Trophoblast cell (in vitro differentiated cells and primary cell): ENCODE results near the gene SORCS3.

Experiments
- DNase-seq, 2 donors: peaks; one replicate each; pipeline ENCODE4 v3.0.0-alpha.2; 2016
- H2AFZ ChIP-seq: 2 replicates; pipeline ENCODE4 v1.6.1; 2013; ENCODE audit warnings: low read length, moderate library complexity, mild to moderate bottlenecking; ENCODE audit not compliant: insufficient read depth, poor library complexity
- H2AK5ac ChIP-seq: 2 replicates; pipeline ENCODE4 v1.6.1; 2013; ENCODE audit warnings: mild to moderate bottlenecking, low read length
- H2BK120ac ChIP-seq: 2 replicates; pipeline ENCODE4 v1.6.1; 2013; ENCODE audit warnings: low read length, mild to moderate bottlenecking, moderate library complexity; ENCODE audit not compliant: insufficient read depth, poor library complexity
- H2BK12ac ChIP-seq: 2 replicates; pipeline ENCODE4 v1.6.1; 2013; ENCODE audit warnings: mild to moderate bottlenecking, low read length, moderate library complexity
- H2BK5ac ChIP-seq: 2 replicates; pipeline ENCODE4 v1.6.1; 2013; ENCODE audit warnings: low read length, low read depth, moderate library complexity, mild to moderate bottlenecking; ENCODE audit not compliant: poor library complexity
- H3K14ac ChIP-seq: 2 replicates; pipeline ENCODE4 v1.6.1; 2013; ENCODE audit warnings: mild to moderate bottlenecking, low read length
- H3K18ac ChIP-seq: 2 replicates; pipeline ENCODE4 v1.6.1; 2013; ENCODE audit warnings: mild to moderate bottlenecking, low read length
- H3K23ac ChIP-seq: 2 replicates; pipeline ENCODE4 v1.6.1; 2013; ENCODE audit warnings: low read length
- H3K27ac ChIP-seq: 2 replicates; pipeline ENCODE4 v1.5.1; 2013; ENCODE audit warnings: low read depth, mild to moderate bottlenecking, inconsistent platforms, low read length, moderate library complexity
- H3K27me3 ChIP-seq: 2 replicates; pipeline ENCODE4 v1.6.1; 2013; ENCODE audit warnings: inconsistent platforms, mild to moderate bottlenecking, low read length, moderate library complexity; ENCODE audit not compliant: insufficient read depth
- H3K36me3 ChIP-seq, 2 experiments: 1 replicate in 1 of 2; 2 replicates in 1 of 2; pipeline ENCODE4 v1.6.1; 2013; ENCODE audit warnings: low read length in 2 of 2, mild to moderate bottlenecking in 2 of 2, moderate library complexity in 1 of 2; ENCODE audit not compliant: insufficient read depth in 2 of 2, control insufficient read depth in 1 of 2
- H3K4ac ChIP-seq: 2 replicates; pipeline ENCODE4 v1.6.1; 2013; ENCODE audit warnings: low read depth, mild to moderate bottlenecking, low read length, moderate library complexity
- H3K4me1 ChIP-seq, 2 experiments: 1 replicate in 1 of 2; 2 replicates in 1 of 2; pipeline ENCODE4 v1.6.1; 2013; ENCODE audit warnings: low read length in 2 of 2, mild to moderate bottlenecking in 2 of 2, moderate library complexity in 1 of 2; ENCODE audit not compliant: insufficient read depth in 2 of 2, control insufficient read depth in 1 of 2
- H3K4me2 ChIP-seq: 2 replicates; pipeline ENCODE4 v1.6.1; 2013; ENCODE audit warnings: inconsistent platforms, mild to moderate bottlenecking, low read length, moderate library complexity
- H3K4me3 ChIP-seq: 2 replicates; pipeline ENCODE4 v1.5.1; 2013; ENCODE audit warnings: mild to moderate bottlenecking, low read depth, low read length, inconsistent platforms
- H3K79me1 ChIP-seq: one replicate; pipeline ENCODE4 v1.6.1; 2013; ENCODE audit warnings: low read length
- H3K79me2 ChIP-seq: 2 replicates; pipeline ENCODE4 v1.6.1; 2013; ENCODE audit warnings: low read length, mild to moderate bottlenecking; ENCODE audit not compliant: control insufficient read depth, insufficient read depth, poor library complexity
- H3K9ac ChIP-seq: 2 replicates; pipeline ENCODE4 v1.6.1; 2013; ENCODE audit warnings: mild to moderate bottlenecking, low read length
- H3K9me3 ChIP-seq: 2 replicates; pipeline ENCODE4 v1.6.1; 2013; ENCODE audit warnings: low read depth, mild to moderate bottlenecking, control low read depth, inconsistent platforms, low read length; ENCODE audit not compliant: insufficient read depth
- H4K12ac ChIP-seq: 2 replicates; pipeline ENCODE4 v1.6.1; 2013; ENCODE audit warnings: low read depth, mild to moderate bottlenecking, low read length, moderate library complexity
- H4K8ac ChIP-seq: 2 replicates; pipeline ENCODE4 v1.6.1; 2013; ENCODE audit warnings: low read depth, mild to moderate bottlenecking, low read length, moderate library complexity
- H4K91ac ChIP-seq: one replicate; pipeline ENCODE4 v1.6.1; 2013; ENCODE audit warnings: low read depth, mild to moderate bottlenecking, low read length, moderate library complexity
- WGBS: extraction: QIAGEN DNeasy Blood & Tissue Kit; methylation state at CpG from one replicate; pipeline ENCODE4 v1.1.7; 2013; ENCODE audit warnings: missing lambda C conversion rate; ENCODE audit not compliant: insufficient read length, insufficient coverage; ENCODE audit errors: extremely low coverage; 5-methylcytosine and 5-hydroxymethylcytosine counted together

SORCS3 gene

DNA sequence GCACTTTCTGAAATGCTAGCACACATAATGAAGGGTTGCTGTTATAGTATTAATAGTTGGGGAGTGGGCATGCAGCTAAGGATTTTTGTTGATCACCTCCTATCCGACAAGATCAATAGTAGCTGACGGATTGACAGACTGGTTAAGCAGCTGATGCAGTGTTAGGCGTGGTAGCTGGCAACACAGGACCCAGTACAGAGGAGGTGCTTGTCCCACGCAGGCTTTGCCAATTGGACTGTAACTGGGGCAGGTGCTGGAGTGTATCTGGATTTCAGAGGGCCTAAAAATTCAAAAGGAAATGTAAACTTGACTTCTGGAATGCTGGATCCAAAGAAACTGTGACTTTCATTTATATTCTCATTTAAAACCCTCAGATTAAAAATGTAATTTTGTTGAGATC lies 340.9 kb downstream of the SORCS3 start:
- no peak overlapping the region for H4K8ac ChIP-seq
- no peak overlapping the region for H2BK5ac ChIP-seq
- no CpG with 5 or more reads among the region's 4 CpGs for WGBS

GRCh38 chr10:104988686-104989085 lies 347.6 kb downstream of the SORCS3 start:
- Histone ChIP-seq H2BK5ac (no peak overlapping the region), H2AFZ (no peak overlapping the region), H2AK5ac (no peak overlapping the region), H3K79me1 (no peaks in the 10 kb centered on the region), H4K12ac (no peak overlapping the region), H4K91ac (no peak overlapping the region), H3K4ac (no peak overlapping the region), H3K4me1 (peaks cover 0 to 1% of the 10 kb centered on the region in 2 experiments), H3K27ac (no peak overlapping the region), H3K9ac (no peak overlapping the region), H3K27me3 (no peaks in the 10 kb centered on the region), H2BK120ac (no peak overlapping the region), H3K4me2 (no peak overlapping the region), H3K9me3 (no peaks in the 10 kb centered on the region), H2BK12ac (no peak overlapping the region), H4K8ac (no peak overlapping the region), H3K4me3 (no peak overlapping the region), H3K23ac (no peak overlapping the region), H3K14ac (no peak overlapping the region), H3K79me2 (no peaks in the 10 kb centered on the region), H3K36me3 (no peaks in the 10 kb centered on the region), H3K18ac (no peak overlapping the region)
- no CpG with 5 or more reads among the region's 1 CpG for WGBS
- DNase-seq = no peak

More for the DNA sequence above, 340.9 kb downstream of the SORCS3 start:
- Histone ChIP-seq H3K18ac (no peak overlapping the region), H3K79me2 (no peaks in the 10 kb centered on the region), H3K9ac (no peak overlapping the region), H3K4me1 (no peaks in the 10 kb centered on the region), H3K27me3 (no peaks in the 10 kb centered on the region), H3K79me1 (no peaks in the 10 kb centered on the region), H4K91ac (no peak overlapping the region), H3K23ac (no peak overlapping the region), H2BK12ac (no peak overlapping the region), H2AK5ac (no peak overlapping the region), H4K12ac (no peak overlapping the region), H3K14ac (no peak overlapping the region), H3K4ac (no peak overlapping the region), H2BK120ac (no peak overlapping the region), H3K36me3 (no peaks in the 10 kb centered on the region), H3K27ac (no peak overlapping the region), H3K4me3 (no peak overlapping the region), H3K9me3 (no peaks in the 10 kb centered on the region), H3K4me2 (no peak overlapping the region), H2AFZ (no peak overlapping the region)
- no peak for DNase-seq

DNA sequence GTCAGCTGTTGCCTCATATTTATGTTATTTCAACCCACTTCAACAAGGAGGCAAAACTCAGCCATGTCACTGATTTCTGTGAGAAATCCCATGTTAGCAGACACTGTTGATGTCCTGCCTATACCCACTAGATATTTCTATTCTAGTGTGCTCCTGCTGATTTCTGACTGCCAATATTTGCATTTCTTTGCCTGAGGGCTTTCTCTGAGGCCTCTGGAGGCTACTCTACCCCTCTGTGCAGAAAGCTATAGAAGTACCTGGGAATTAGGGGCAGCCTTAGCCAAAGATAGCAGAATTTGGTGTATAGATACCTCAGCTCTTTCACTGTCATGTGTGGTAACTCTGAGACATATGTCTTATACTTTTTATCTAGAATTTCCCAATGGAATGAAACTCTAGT lies 348.8 kb downstream of the SORCS3 start:
- Histone ChIP-seq H4K91ac (no peak overlapping the region), H3K4me3 (no peak overlapping the region), H2BK120ac (no peak overlapping the region), H3K27ac (no peak overlapping the region), H3K9ac (no peak overlapping the region), H3K9me3 (no peaks in the 10 kb centered on the region), H3K36me3 (no peaks in the 10 kb centered on the region), H4K12ac (no peak overlapping the region), H3K18ac (no peak overlapping the region), H3K79me2 (no peaks in the 10 kb centered on the region), H2BK12ac (no peak overlapping the region), H3K4me1 (peaks cover 0 to 1% of the 10 kb centered on the region in 2 experiments), H3K4ac (no peak overlapping the region), H3K79me1 (no peaks in the 10 kb centered on the region), H2AFZ (no peak overlapping the region), H4K8ac (no peak overlapping the region), H2AK5ac (no peak overlapping the region), H3K23ac (no peak overlapping the region), H3K4me2 (no peak overlapping the region), H2BK5ac (no peak overlapping the region), H3K27me3 (no peaks in the 10 kb centered on the region), H3K14ac (no peak overlapping the region)
- DNase-seq = no peak

GRCh38 chr10:104993085-104993484 lies 352.0 kb downstream of the SORCS3 start:
- no peaks in the 10 kb centered on the region for H3K36me3 ChIP-seq
- H3K4me2 ChIP-seq = no peak overlapping the region
- no peak overlapping the region for H3K14ac ChIP-seq
- H3K27ac ChIP-seq = no peak overlapping the region
- no peaks in the 10 kb centered on the region for H3K27me3 ChIP-seq
- H2BK120ac ChIP-seq = no peak overlapping the region
- H3K79me2 ChIP-seq = no peaks in the 10 kb centered on the region
- no peak for DNase-seq
- no peak overlapping the region for H3K9ac ChIP-seq
- H4K8ac ChIP-seq = no peak overlapping the region
- no peak overlapping the region for H3K4ac ChIP-seq
- H3K18ac ChIP-seq = no peak overlapping the region
- H3K4me1 ChIP-seq = peaks cover 0 to 1% of the 10 kb centered on the region in 2 experiments
- H3K23ac ChIP-seq = no peak overlapping the region
- H4K12ac ChIP-seq = no peak overlapping the region
- H2AK5ac ChIP-seq = no peak overlapping the region
- H2BK5ac ChIP-seq = no peak overlapping the region
- no peaks in the 10 kb centered on the region for H3K79me1 ChIP-seq
- no CpG with 5 or more reads among the region's 6 CpGs for WGBS
- no peaks in the 10 kb centered on the region for H3K9me3 ChIP-seq
- no peak overlapping the region for H4K91ac ChIP-seq
- no peak overlapping the region for H3K4me3 ChIP-seq
- H2AFZ ChIP-seq = no peak overlapping the region
- no peak overlapping the region for H2BK12ac ChIP-seq
